H1 (cell line): ENCODE data around the gene RASGEF1C. TPM values are rescaled to one million over a fixed set of nuclear protein-coding genes. Genes with fewer than 3 reads are reported as not detected.

Experiments used
- CTCF ChIA-PET: fragments of 300-600 bp; sonication (Branson Sonifier 250); formaldehyde crosslinking; loops from one replicate; lab custom pipeline; 2021; ENCODE audit not compliant: partially characterized antibody; lab: Charles Lee
- POLR2A ChIA-PET: fragments of 300-600 bp; sonication (Branson Sonifier 250); formaldehyde crosslinking; loops from one replicate; lab custom pipeline; 2021; ENCODE audit warnings: inconsistent platforms; ENCODE audit not compliant: partially characterized antibody; lab: Charles Lee
- DNase-seq, 2 experiments: peaks; one replicate each; pipeline versions ENCODE4 v3.0.0 to v3.0.0-alpha.2; 2010 to 2022; ENCODE audit warnings: low spot score in 2 of 2, low read depth in 1 of 2, mixed read lengths in 1 of 2
- FAIRE-seq: peaks from 2 replicates; lab custom pipeline; 2011; peaks lifted over from hg19 to GRCh38; lab: Jason Lieb, UNC
- H2AFZ ChIP-seq: 2 replicates; pipeline ENCODE4 v1.8.1; 2012; ENCODE audit warnings: low read length, inconsistent platforms
- H2AK5ac ChIP-seq: 2 replicates; pipeline ENCODE4 v1.6.1; 2013; ENCODE audit warnings: low read depth, low read length
- H2BK120ac ChIP-seq: replicated peaks from 2 replicates; pipeline ENCODE3; 2013; ENCODE audit warnings: low read depth, low read length, inconsistent platforms
- H2BK12ac ChIP-seq: 2 replicates; pipeline ENCODE4 v1.6.1; 2013; ENCODE audit warnings: low read depth, low read length
- H2BK15ac ChIP-seq: 2 replicates; pipeline ENCODE4 v1.6.1; 2013; ENCODE audit warnings: low read length
- H2BK20ac ChIP-seq: 2 replicates; pipeline ENCODE4 v1.6.1; 2013; ENCODE audit warnings: low read length
- H2BK5ac ChIP-seq: 2 replicates; pipeline ENCODE4 v1.6.1; 2013; ENCODE audit warnings: low read depth, low read length
- H3K14ac ChIP-seq: 2 replicates; pipeline ENCODE4 v1.6.1; 2013; ENCODE audit warnings: inconsistent platforms; ENCODE audit not compliant: insufficient read length
- H3K18ac ChIP-seq: 2 replicates; pipeline ENCODE4 v1.6.1; 2013; ENCODE audit warnings: low read length; ENCODE audit errors: extremely low read depth
- H3K23ac ChIP-seq: 2 replicates; pipeline ENCODE4 v1.6.1; 2013; ENCODE audit warnings: inconsistent platforms; ENCODE audit not compliant: insufficient read length
- H3K23me2 ChIP-seq: 2 replicates; pipeline ENCODE4 v1.6.1; 2013; ENCODE audit warnings: low read depth, low read length
- H3K27ac ChIP-seq: 2 replicates; pipeline ENCODE4 v1.6.1; 2011; ENCODE audit warnings: low read depth, low read length, inconsistent platforms
- H3K27me3 ChIP-seq, 4 experiments: replicated peaks in 1 of 4; 1 replicate in 1 of 4; 2 replicates in 3 of 4; pipeline versions ENCODE4 v1.6.1 to v1.8.1; 2011 to 2013; ENCODE audit warnings: low read length in 3 of 4, mild to moderate bottlenecking in 3 of 4, inconsistent platforms in 2 of 4, mixed read lengths in 2 of 4, moderate library complexity in 1 of 4; ENCODE audit not compliant: control insufficient read depth in 3 of 4, insufficient read depth in 3 of 4; ENCODE audit errors: extremely low read depth in 1 of 4
- H3K36me3 ChIP-seq, 4 experiments: 2 replicates each; pipeline versions ENCODE4 v1.6.1 to v1.8.1; 2011 to 2013; ENCODE audit warnings: mild to moderate bottlenecking in 4 of 4, low read length in 3 of 4, moderate library complexity in 2 of 4, control low read depth in 1 of 4, inconsistent platforms in 1 of 4; ENCODE audit not compliant: insufficient read depth in 4 of 4, control insufficient read depth in 2 of 4
- H3K4ac ChIP-seq: replicated peaks from 2 replicates; pipeline ENCODE3; 2013; ENCODE audit warnings: low read length, low read depth, mixed read lengths, inconsistent platforms; ENCODE audit not compliant: insufficient read length
- H3K4me1 ChIP-seq, 4 experiments: replicated peaks in 1 of 4; 1 replicate in 1 of 4; 2 replicates in 3 of 4; pipeline versions ENCODE4 v1.6.1 to v1.8.1; 2011 to 2013; ENCODE audit warnings: low read length in 3 of 4, inconsistent platforms in 2 of 4, mixed read lengths in 1 of 4; ENCODE audit not compliant: insufficient read depth in 4 of 4, control insufficient read depth in 3 of 4
- H3K4me2 ChIP-seq, 2 experiments: 2 replicates each; pipeline versions ENCODE4 v1.6.1 to v1.8.1; 2011 to 2013; ENCODE audit warnings: low read depth in 2 of 2, low read length in 2 of 2, control low read depth in 1 of 2, inconsistent platforms in 1 of 2, mild to moderate bottlenecking in 1 of 2; ENCODE audit not compliant: insufficient read depth in 1 of 2
- H3K4me3 ChIP-seq, 4 experiments: fragments of 200-600, 300-600 bp in 1 of 4; sonication (generic), shearing (Covaris generic), sonication (Bioruptor Twin) in 1 of 4; 2 replicates each; pipeline versions ENCODE4 v1.5.1 to v1.8.1; 2011 to 2016; ENCODE audit warnings: low read length in 4 of 4, low read depth in 3 of 4, control low read depth in 2 of 4, inconsistent platforms in 2 of 4, mild to moderate bottlenecking in 2 of 4, mixed read lengths in 1 of 4, moderate library complexity in 1 of 4; ENCODE audit not compliant: insufficient read depth in 2 of 4; ENCODE audit errors: extremely low read depth in 1 of 4
- H3K56ac ChIP-seq: replicated peaks from 2 replicates; pipeline ENCODE3; 2013; ENCODE audit warnings: low read depth, mild to moderate bottlenecking, mixed read lengths, low read length, inconsistent platforms; ENCODE audit not compliant: insufficient read length
- H3K79me1 ChIP-seq: 2 replicates; pipeline ENCODE4 v1.6.1; 2013; ENCODE audit warnings: low read depth, low read length, control low read depth
- H3K79me2 ChIP-seq, 2 experiments: 2 replicates each; pipeline versions ENCODE4 v1.6.1 to v1.8.1; 2012 to 2013; ENCODE audit warnings: low read length in 2 of 2, mild to moderate bottlenecking in 2 of 2, inconsistent platforms in 1 of 2; ENCODE audit not compliant: insufficient read depth in 2 of 2, control insufficient read depth in 1 of 2
- H3K9ac ChIP-seq, 4 experiments: replicated peaks in 1 of 4; 1 replicate in 1 of 4; 2 replicates in 3 of 4; pipeline versions ENCODE4 v1.6.1 to v1.8.1; 2011 to 2013; ENCODE audit warnings: low read depth in 3 of 4, low read length in 3 of 4, control low read depth in 2 of 4, mild to moderate bottlenecking in 2 of 4, moderate library complexity in 2 of 4, inconsistent platforms in 1 of 4; ENCODE audit errors: extremely low read depth in 1 of 4
- H3K9me3 ChIP-seq, 2 experiments: 2 replicates each; pipeline versions ENCODE4 v1.6.1 to v1.8.1; 2012 to 2013; ENCODE audit warnings: mild to moderate bottlenecking in 2 of 2, moderate library complexity in 2 of 2, control low read depth in 1 of 2, inconsistent platforms in 1 of 2, low read depth in 1 of 2, low read length in 1 of 2, mixed read lengths in 1 of 2; ENCODE audit not compliant: insufficient read depth in 2 of 2
- H4K20me1 ChIP-seq, 2 experiments: replicated peaks in 1 of 2; 2 replicates each; pipeline versions ENCODE3 to v1.8.1; 2011 to 2013; ENCODE audit warnings: inconsistent platforms in 2 of 2, low read length in 2 of 2, mild to moderate bottlenecking in 1 of 2; ENCODE audit not compliant: insufficient read depth in 2 of 2, control insufficient read depth in 1 of 2
- H4K5ac ChIP-seq: 2 replicates; pipeline ENCODE4 v1.6.1; 2013; ENCODE audit warnings: low read length, low read depth, mixed read lengths, inconsistent platforms; ENCODE audit not compliant: insufficient read length
- H4K8ac ChIP-seq: 2 replicates; pipeline ENCODE4 v1.8.0; 2013; ENCODE audit warnings: mild to moderate bottlenecking, moderate library complexity, low read length, inconsistent platforms; ENCODE audit not compliant: insufficient read depth; ENCODE audit errors: extremely low read depth
- H4K91ac ChIP-seq: replicated peaks from 2 replicates; pipeline ENCODE3; 2013; ENCODE audit warnings: low read length, mixed read lengths, inconsistent platforms; ENCODE audit not compliant: insufficient read length
- CHD1 ChIP-seq: IDR thresholded peaks from 2 replicates; pipeline ENCODE4 v1.6.1; 2012; ENCODE audit warnings: low read depth, low read length, improper control_type of control experiment
- CHD2 ChIP-seq: IDR thresholded peaks from 2 replicates; pipeline ENCODE4 v1.6.1; 2012; ENCODE audit warnings: low read length, improper control_type of control experiment
- CTCF ChIP-seq, 3 experiments: IDR thresholded peaks; 1 replicate in 2 of 3; 2 replicates in 1 of 3; pipeline versions ENCODE4 v1.5.1 to v1.6.1; 2011; ENCODE audit warnings: low read length in 3 of 3, mild to moderate bottlenecking in 3 of 3, inconsistent platforms in 2 of 3, low read depth in 1 of 3, moderate library complexity in 1 of 3; ENCODE audit not compliant: insufficient read depth in 1 of 3; ENCODE audit errors: control extremely low read depth in 1 of 3
- E2F6 ChIP-seq: IDR thresholded peaks from 2 replicates; pipeline ENCODE4 v1.6.1; 2012; ENCODE audit warnings: inconsistent platforms
- MAX ChIP-seq: IDR thresholded peaks from 2 replicates; pipeline ENCODE4 v1.6.1; 2012; ENCODE audit warnings: inconsistent platforms
- PHF8 ChIP-seq: fragments of 200-600 bp; sonication (generic); conservative IDR thresholded peaks from 2 replicates; pipeline ENCODE4 v1.7.1; 2012; ENCODE audit warnings: low read depth, mild to moderate bottlenecking, inconsistent platforms, low read length, moderate library complexity
- RAD21 ChIP-seq, 2 experiments: IDR thresholded peaks in 1 of 2; conservative IDR thresholded peaks in 1 of 2; 2 replicates each; pipeline ENCODE4 v1.6.1; 2011; ENCODE audit warnings: low read depth in 2 of 2, low read length in 2 of 2, improper control_type of control experiment in 1 of 2, inconsistent platforms in 1 of 2, mild to moderate bottlenecking in 1 of 2, moderate library complexity in 1 of 2
- SRF ChIP-seq: IDR thresholded peaks from 2 replicates; pipeline ENCODE4 v1.6.1; 2011; ENCODE audit warnings: mild to moderate bottlenecking, low read depth, low read length, moderate library complexity
- WGBS, 2 experiments: shearing (Covaris generic) in 1 of 2; methylation state at CpG; one replicate each; pipeline versions ENCODE4 v1.1.6 to v1.1.7; 2013 to 2015; ENCODE audit warnings: low lambda C conversion rate in 2 of 2, mixed read lengths in 2 of 2, inconsistent platforms in 1 of 2, low coverage in 1 of 2, missing lambda C conversion rate in 1 of 2; ENCODE audit not compliant: insufficient replicate concordance in 2 of 2, insufficient coverage in 1 of 2, insufficient read length in 1 of 2; ENCODE audit errors: extremely low coverage in 1 of 2, missing lambda C conversion rate in 1 of 2; 5-methylcytosine and 5-hydroxymethylcytosine counted together
- polyA plus RNA-seq, 7 experiments: library from polyadenylated mRNA; depleted of rRNA in 3 of 7; stranded (reverse) in 5 of 7; unstranded in 2 of 7; fragments of >200 nt in 5 of 7; fragments of 200-250 nt in 2 of 7; gene quantifications; 1 replicate in 5 of 7; 2 replicates in 1 of 7; 4 replicates in 1 of 7; pipeline versions ENCODE4 v1.2.1 to v1.2.3, GENCODE V29; 2011 to 2013; ENCODE audit warnings: missing spikeins in 2 of 7, mixed read lengths in 2 of 7
- total RNA-seq: library from RNA; stranded (reverse); fragmentation: NEBNext Ultra II Directional; extraction: Animal tissue kit (Norgen Biotek cat#: 25700); gene quantifications from 2 replicates; pipeline ENCODE4 v1.2.1, GENCODE V29; 2021

The RASGEF1C gene
- total and polyA plus RNA-seq, 2 of the 8 experiments (the other 6 are each of a cell fraction or from before 2014, with no cell fraction given): 0.26 to 0.61 TPM

- Histone ChIP-seq H3K4me3 (no peak overlapping the region), H2AFZ (no peak overlapping the region), H4K5ac (no peak overlapping the region), H2BK15ac (no peak overlapping the region), H3K9me3 (0 out of 4 replicates have a peak, but pooled peaks cover 0 to 3% of the 10 kb centered on the region in 2 experiments), H2BK5ac (no peak overlapping the region), H2AK5ac (no peak overlapping the region), H3K79me1 (no peaks in the 10 kb centered on the region), H2BK12ac (0 out of 2 replicates have a peak overlapping the region, but pooled peaks have one; percentile 33), H2BK20ac (no peak overlapping the region), H3K4me1 (no peaks in the 10 kb centered on the region), H3K56ac (peak overlapping the region; percentile 25), H3K23me2 (no peaks in the 10 kb centered on the region), H4K20me1 (no peaks in the 10 kb centered on the region), H3K9ac (no peak overlapping the region), H4K8ac (peak overlapping the region; percentile 57; the same call in 1 of the 2 replicates), H3K18ac (no peak overlapping the region), H3K14ac (no peak overlapping the region), H3K27me3 (no peaks in the 10 kb centered on the region), H3K4me2 (no peak overlapping the region), H3K23ac (no peak overlapping the region), H3K36me3 (no peaks in the 10 kb centered on the region), H4K91ac (no peak overlapping the region), H3K79me2 (no peaks in the 10 kb centered on the region), H3K27ac (no peak overlapping the region), H2BK120ac (no peak overlapping the region), H3K4ac (no peak overlapping the region)
- FAIRE-seq (no peak), DNase-seq (peak in 1 of 2 experiments; percentile 47)
- POLR2A ChIA-PET: no interaction called here
- CTCF ChIA-PET: interaction anchor here (0.7 to 1.3 kb wide), 3 partner anchors 19 to 46 kb away, joined by 3 read pairs; no protein-coding TSS in a partner anchor
- 90% methylated on average over 11 of the region's 11 CpGs; no CpG with 5 or more reads in 1 of the 2 experiments for WGBS, 2 experiments
- TF ChIP-seq E2F6: 0 out of 2 replicates have a peak, but pooled peaks have one; percentile 29
- no peak for TF ChIP-seq CHD1
- TF ChIP-seq RAD21 (IDR thresholded peaks at IDR 0.05 in 1 of 2, conservative IDR thresholded peaks at IDR 0.05 in 1 of 2; ENCODE audit: low read depth in 2 of 2, low read length in 2 of 2): peak in 1 of 2 experiments; percentile 19; a peak in 1 of 4 replicates
- no peak for TF ChIP-seq CHD2
- TF ChIP-seq MAX: peak; percentile 33; the same call in 1 of the 2 replicates
- peak in 1 of 3 experiments; percentile 19; a peak in 1 of 4 replicates for TF ChIP-seq CTCF (IDR thresholded peaks at IDR 0.05; ENCODE audit: control extremely low read depth in 1 of 3, insufficient read depth in 1 of 3, low read depth in 1 of 3, low read length in 3 of 3)
- no peak for TF ChIP-seq PHF8
- no peak for TF ChIP-seq SRF
Measured at GRCh38 chr5:180097163-180097894, 111.7 kb downstream of the RASGEF1C start.
